HepG2 (cell line): Measurements from ENCODE around the gene CUL7. TPM values are rescaled to one million over a fixed set of nuclear protein-coding genes. Genes with fewer than 3 reads are reported as not detected.

Source experiments
- ATM ChIP-seq: fragments of 450-650 bp; IDR thresholded peaks from 2 replicates; pipeline ENCODE4 v1.7.1; 2017; ENCODE audit warnings: mild to moderate bottlenecking, borderline replicate concordance
- CSRNP1 ChIP-seq: sonication (generic); formaldehyde crosslinking; IDR thresholded peaks from 2 replicates; pipeline ENCODE4 v1.8.1; 2023; ENCODE audit warnings: mild to moderate bottlenecking, missing genetic modification reagents
- ELF1 ChIP-seq: sonication (generic); formaldehyde crosslinking; IDR thresholded peaks from 2 replicates; pipeline ENCODE4 v1.4.0; 2020; ENCODE audit warnings: missing genetic modification reagents
- FOXP1 ChIP-seq, 2 experiments: fragments of 450-650 bp in 1 of 2; IDR thresholded peaks; 2 replicates each; pipeline ENCODE4 v1.6.1; 2017 to 2018; ENCODE audit warnings: antibody characterized with exemption in 1 of 2
- GATAD1 ChIP-seq: IDR thresholded peaks from 2 replicates; pipeline ENCODE4 v1.6.1; 2016; ENCODE audit warnings: missing genetic modification reagents, missing compliant biosample characterization
- HDAC2 ChIP-seq: sonication (generic); formaldehyde crosslinking; IDR thresholded peaks from 2 replicates; pipeline ENCODE4 v1.4.0; 2020; ENCODE audit warnings: missing genetic modification reagents
- HOXD1 ChIP-seq: sonication (generic); formaldehyde crosslinking; IDR thresholded peaks from 2 replicates; pipeline ENCODE4 v1.5.0; 2020; ENCODE audit warnings: missing genetic modification reagents
- IKZF1 ChIP-seq: fragments of 450-650 bp; IDR thresholded peaks from 2 replicates; pipeline ENCODE4 v1.7.1; 2016
- KDM6A ChIP-seq: IDR thresholded peaks from 2 replicates; pipeline ENCODE4 v1.6.1; 2016; ENCODE audit warnings: low read depth
- LCORL ChIP-seq, 2 experiments: fragments of 450-650 bp in 1 of 2; sonication (generic) in 1 of 2; formaldehyde crosslinking in 1 of 2; IDR thresholded peaks; 2 replicates each; pipeline versions ENCODE4 v1.5.0 to v1.6.1; 2017 to 2020; ENCODE audit warnings: antibody characterized with exemption in 1 of 2, missing genetic modification reagents in 1 of 2
- PPARG ChIP-seq: conservative IDR thresholded peaks from 2 replicates; pipeline ENCODE4 v1.6.1; 2016; ENCODE audit warnings: missing biosample characterization, missing genetic modification reagents
- PRMT3 ChIP-seq: sonication (generic); formaldehyde crosslinking; IDR thresholded peaks from 2 replicates; pipeline ENCODE4 v1.8.1; 2022; ENCODE audit warnings: low read depth, mild to moderate bottlenecking, moderate library complexity, missing genetic modification reagents, borderline replicate concordance
- SAFB2 ChIP-seq: sonication (generic); formaldehyde crosslinking; IDR thresholded peaks from 2 replicates; pipeline ENCODE4 v1.5.1; 2020; ENCODE audit warnings: missing genetic modification reagents, low read depth, mild to moderate bottlenecking, borderline replicate concordance
- TAF1 ChIP-seq: sonication (generic); formaldehyde crosslinking; IDR thresholded peaks from 2 replicates; pipeline ENCODE4 v1.4.0; 2020; ENCODE audit warnings: missing genetic modification reagents
- ZBTB4 ChIP-seq: sonication (generic); formaldehyde crosslinking; IDR thresholded peaks from 2 replicates; pipeline ENCODE4 v1.4.0; 2020; ENCODE audit warnings: missing genetic modification reagents, mild to moderate bottlenecking, borderline replicate concordance
- ZC3H13 ChIP-seq: sonication (generic); formaldehyde crosslinking; IDR thresholded peaks from 2 replicates; pipeline ENCODE4 v1.8.1; 2023; ENCODE audit warnings: mild to moderate bottlenecking, missing genetic modification reagents, moderate library complexity
- ZNF33B ChIP-seq: sonication (generic); formaldehyde crosslinking; IDR thresholded peaks from 2 replicates; pipeline ENCODE4 v1.5.1; 2020; ENCODE audit warnings: mild to moderate bottlenecking, missing genetic modification reagents
- ZNF563 ChIP-seq: sonication (generic); formaldehyde crosslinking; IDR thresholded peaks from 2 replicates; pipeline ENCODE4 v1.8.0; 2022; ENCODE audit warnings: mild to moderate bottlenecking, moderate library complexity, missing genetic modification reagents
- ZNF609 ChIP-seq: sonication (generic); formaldehyde crosslinking; IDR thresholded peaks from 2 replicates; pipeline ENCODE4 v1.4.0; 2020; ENCODE audit warnings: mild to moderate bottlenecking, missing genetic modification reagents, borderline replicate concordance
- polyA plus RNA-seq, 8 experiments: library from polyadenylated mRNA; depleted of rRNA in 3 of 8; stranded (reverse) in 7 of 8; unstranded in 1 of 8; fragments of >200 nt; fragmentation: Illumina TruSeq in 4 of 8; extraction: Trizol in 4 of 8; gene quantifications; 2 replicates each; pipeline versions ENCODE4 v1.2.1 to v1.2.3, GENCODE V29; 2011 to 2016; ENCODE audit warnings: low read depth in 4 of 8, missing spikeins in 1 of 8, mixed read lengths in 1 of 8; ENCODE audit not compliant: insufficient read depth in 1 of 8
- total RNA-seq, 5 experiments: library from RNA; depleted of rRNA; stranded (reverse); fragments of >200 nt; fragmentation: Illumina TruSeq; extraction: Trizol; gene quantifications; 2 replicates each; pipeline ENCODE4 v1.2.3, GENCODE V29; 2016; ENCODE audit warnings: low read depth in 1 of 5

The CUL7 gene
- total and polyA plus RNA-seq, 2 of the 13 experiments (the other 11 are each of a cell fraction or from before 2014, with no cell fraction given) = 32.0 to 60.7 TPM

- TF ChIP-seq ZNF609 (CRISPR knock-in tag) (0 out of 2 replicates have a peak, but pooled peaks have one; percentile 11), KDM6A (CRISPR knock-in tag) (no peak), TAF1 (CRISPR knock-in tag) (peak; percentile 86), ATM (no peak), SAFB2 (CRISPR knock-in tag) (no peak), ELF1 (CRISPR knock-in tag) (peak; percentile 70), GATAD1 (CRISPR knock-in tag) (peak; percentile 99), HDAC2 (CRISPR knock-in tag) (peak; percentile 85), ZBTB4 (CRISPR knock-in tag) (no peak), LCORL (IDR thresholded peaks at IDR 0.05) (no peak), LCORL (CRISPR knock-in tag; IDR thresholded peaks at IDR 0.05) (no peak), HOXD1 (CRISPR knock-in tag) (no peak), CSRNP1 (CRISPR knock-in tag) (peak; percentile 77), PPARG (CRISPR knock-in tag) (0 out of 2 replicates have a peak, but pooled peaks have one; percentile 13), ZNF33B (CRISPR knock-in tag) (no peak), FOXP1 (IDR thresholded peaks at IDR 0.05) (no peak), FOXP1 (CRISPR knock-in tag; IDR thresholded peaks at IDR 0.05) (peak; percentile 38; the same call in 1 of the 2 replicates), ZC3H13 (CRISPR knock-in tag) (no peak), IKZF1 (no peak), ZNF563 (CRISPR knock-in tag) (no peak), PRMT3 (CRISPR knock-in tag) (no peak)
These were observed 5.8 kb upstream of the CUL7 start, which contains the start of the genes KLC4 and MRPL2 (continued) for GRCh38 chr6:43059168-43060033.
